GM21367 (cell line): ENCODE data around the gene ALDH1A1.

Experiments used
- ATAC-seq: cut with Tn5 transposase; IDR thresholded peaks from one replicate; pipeline ENCODE4 v1.9.1; 2021; ENCODE audit not compliant: unreplicated experiment

ALDH1A1 gene

GRCh38 chr9:72980183-72980582 lies 27.3 kb upstream of the ALDH1A1 start:
- ATAC-seq = no peak

GRCh38 chr9:72979405-72980100 lies 26.7 kb upstream of the ALDH1A1 start:
- ATAC-seq = no peak

DNA sequence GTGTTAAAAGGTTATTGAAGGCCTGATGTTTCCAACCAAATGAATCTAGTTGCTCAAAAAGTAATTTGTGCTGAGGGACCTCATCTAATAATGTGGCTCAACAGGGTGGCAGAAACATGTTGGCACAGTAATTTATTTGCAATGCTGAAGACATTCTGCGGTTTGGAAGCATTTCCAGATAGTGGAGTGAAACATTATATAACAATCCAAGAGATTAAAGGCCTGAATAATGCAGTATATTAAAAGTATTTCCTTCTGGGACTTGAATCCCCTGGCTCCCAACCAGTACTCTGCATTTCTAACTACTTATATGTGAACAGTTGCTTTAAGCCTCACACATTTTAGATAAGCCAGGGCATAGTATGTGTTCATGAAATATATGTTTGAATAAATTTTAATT lies 25.9 kb upstream of the ALDH1A1 start:
- no peak for ATAC-seq

GRCh38 chr9:72977670-72978069 lies 24.8 kb upstream of the ALDH1A1 start:
- ATAC-seq = no peak

GRCh38 chr9:72974501-72974900 lies 21.6 kb upstream of the ALDH1A1 start:
- ATAC-seq = no peak

GRCh38 chr9:72972636-72973035 lies 19.8 kb upstream of the ALDH1A1 start:
- ATAC-seq = no peak

GRCh38 chr9:72971411-72971810 lies 18.6 kb upstream of the ALDH1A1 start:
- ATAC-seq = no peak

DNA sequence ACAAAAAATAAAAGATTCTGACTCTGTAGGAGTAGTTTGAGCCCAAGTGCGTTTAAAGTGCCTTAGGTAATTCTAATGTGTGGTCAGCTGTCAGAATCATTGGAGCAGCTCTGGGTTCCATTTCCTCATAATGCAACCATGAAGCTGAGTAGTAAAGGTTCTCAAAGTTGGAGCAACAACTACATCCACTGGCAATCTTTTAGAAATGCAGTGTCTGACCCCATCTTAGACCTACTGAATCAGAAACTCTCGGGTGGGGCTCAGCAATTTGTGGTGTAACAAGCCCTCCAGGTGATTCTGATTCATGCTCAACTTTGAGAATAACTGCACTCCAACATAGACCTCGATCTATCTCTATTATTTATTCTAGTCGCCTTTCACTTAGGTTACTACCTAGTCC lies 7.6 kb upstream of the ALDH1A1 start:
- no peak for ATAC-seq

GRCh38 chr9:72958485-72959281 lies 5.8 kb upstream of the ALDH1A1 start:
- ATAC-seq = no peak

DNA sequence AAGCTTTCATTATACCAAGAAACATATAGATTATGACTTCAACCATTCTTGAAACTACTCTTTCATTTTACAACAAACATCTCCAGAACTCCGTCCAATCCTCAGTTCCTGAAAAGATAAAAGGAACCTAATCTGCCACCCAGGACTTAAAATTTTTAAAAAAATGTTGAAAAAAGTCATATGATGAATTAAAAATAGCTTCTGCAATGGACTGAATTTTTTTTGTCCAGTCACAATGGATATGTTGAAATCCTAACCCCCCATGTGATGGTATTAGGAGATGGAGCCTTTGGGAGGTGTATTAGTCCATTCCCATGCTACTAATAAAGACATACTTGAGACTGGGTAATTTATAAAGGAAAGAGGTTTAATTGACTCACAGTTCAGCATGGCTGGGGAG lies 2.7 kb upstream of the ALDH1A1 start:
- no peak for ATAC-seq

GRCh38 chr9:72955126-72955455 lies 2.2 kb upstream of the ALDH1A1 start:
- ATAC-seq = no peak

GRCh38 chr9:72954431-72955125 lies 1.7 kb upstream of the ALDH1A1 start:
- ATAC-seq = no peak

- no peak for ATAC-seq
Measured at GRCh38 chr9:72952381-72952690, 517 bp downstream of the ALDH1A1 start.

DNA sequence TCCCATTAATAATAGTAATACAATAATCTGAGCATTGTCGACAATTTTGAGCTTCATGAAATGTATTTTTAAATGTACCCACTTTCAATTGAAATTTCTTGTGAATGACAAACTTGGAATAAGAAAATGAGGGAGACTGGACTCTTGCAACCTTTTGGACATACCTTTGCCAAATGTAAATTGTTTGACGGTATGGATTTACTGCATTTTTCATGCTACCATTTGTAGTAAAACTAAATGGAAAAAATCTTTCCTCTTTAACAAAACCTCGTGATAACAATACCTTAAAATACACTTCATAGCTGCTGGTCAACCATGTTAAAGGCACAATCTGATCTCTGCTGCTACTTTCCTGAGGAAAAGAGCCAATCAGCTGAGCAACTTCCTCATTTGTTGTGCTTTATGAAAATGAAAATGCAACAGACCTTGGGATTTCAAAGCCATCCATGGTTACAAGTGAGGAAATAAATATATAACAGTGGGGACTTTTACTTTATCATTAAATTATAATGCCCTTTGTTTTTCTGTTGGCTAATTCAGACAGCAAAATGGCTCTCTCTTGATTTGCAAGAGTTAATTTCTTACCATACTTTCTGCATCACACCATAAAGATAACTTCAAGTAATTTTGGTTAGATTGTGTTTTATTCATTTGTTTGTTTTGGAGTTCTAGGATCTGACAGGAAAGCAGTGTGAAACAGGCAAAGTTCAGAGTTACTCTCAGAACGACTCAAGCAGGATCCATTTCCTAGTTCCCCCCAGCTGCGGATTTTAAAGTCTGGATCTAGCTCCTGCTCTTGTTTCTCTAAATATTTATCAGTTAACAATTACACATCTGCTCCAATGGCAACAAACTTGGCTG lies 1.1 kb downstream of the ALDH1A1 start:
- no peak for ATAC-seq

- ATAC-seq = no peak
Measured at GRCh38 chr9:72950875-72951442, 1.9 kb downstream of the ALDH1A1 start.

GRCh38 chr9:72949918-72950325 lies 2.9 kb downstream of the ALDH1A1 start:
- ATAC-seq = no peak

- no peak for ATAC-seq
Measured at GRCh38 chr9:72949244-72949582, 3.6 kb downstream of the ALDH1A1 start.

DNA sequence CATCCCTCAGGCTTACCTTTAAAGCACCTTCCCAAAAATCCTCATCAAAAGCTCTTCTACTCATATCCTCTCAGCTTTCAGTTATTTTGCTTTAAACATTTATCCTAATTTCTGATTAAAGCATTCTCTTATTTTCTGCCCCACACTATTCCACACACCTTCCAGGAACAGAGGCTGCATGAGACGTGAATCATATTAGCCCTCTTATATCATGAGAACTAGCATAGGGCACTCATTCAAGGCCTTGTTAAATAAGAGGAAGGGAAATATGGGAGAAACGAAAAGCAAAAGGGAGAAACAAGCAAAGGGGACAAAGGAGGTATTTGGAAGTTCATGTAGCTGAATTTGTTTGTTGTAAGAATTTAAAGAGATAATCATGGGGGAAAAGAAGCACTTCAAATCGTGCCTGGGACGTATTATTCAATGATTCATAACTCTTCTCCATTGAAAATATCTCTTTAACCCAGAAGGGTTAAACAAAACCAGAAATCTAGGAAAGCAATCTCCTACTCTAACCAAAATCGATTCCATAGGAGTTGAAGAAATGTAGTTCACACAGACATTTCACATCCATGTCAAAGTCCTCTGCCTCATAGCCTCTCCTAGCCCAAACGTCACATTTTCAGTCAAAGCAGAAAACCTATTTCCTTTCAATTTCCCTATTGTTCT lies 4.1 kb downstream of the ALDH1A1 start:
- ATAC-seq = no peak

GRCh38 chr9:72947984-72948465 lies 4.8 kb downstream of the ALDH1A1 start:
- no peak for ATAC-seq

- ATAC-seq = no peak
Measured at GRCh38 chr9:72946821-72947220, 6.0 kb downstream of the ALDH1A1 start.
